Measurements from ENCODE around the gene RBP3. TPM values are rescaled to one million over a fixed set of nuclear protein-coding genes. Genes with fewer than 3 reads are reported as not detected.

Gene RBP3
- total RNA-seq, 1 experiment from 2014 or later: not detected

DNA sequence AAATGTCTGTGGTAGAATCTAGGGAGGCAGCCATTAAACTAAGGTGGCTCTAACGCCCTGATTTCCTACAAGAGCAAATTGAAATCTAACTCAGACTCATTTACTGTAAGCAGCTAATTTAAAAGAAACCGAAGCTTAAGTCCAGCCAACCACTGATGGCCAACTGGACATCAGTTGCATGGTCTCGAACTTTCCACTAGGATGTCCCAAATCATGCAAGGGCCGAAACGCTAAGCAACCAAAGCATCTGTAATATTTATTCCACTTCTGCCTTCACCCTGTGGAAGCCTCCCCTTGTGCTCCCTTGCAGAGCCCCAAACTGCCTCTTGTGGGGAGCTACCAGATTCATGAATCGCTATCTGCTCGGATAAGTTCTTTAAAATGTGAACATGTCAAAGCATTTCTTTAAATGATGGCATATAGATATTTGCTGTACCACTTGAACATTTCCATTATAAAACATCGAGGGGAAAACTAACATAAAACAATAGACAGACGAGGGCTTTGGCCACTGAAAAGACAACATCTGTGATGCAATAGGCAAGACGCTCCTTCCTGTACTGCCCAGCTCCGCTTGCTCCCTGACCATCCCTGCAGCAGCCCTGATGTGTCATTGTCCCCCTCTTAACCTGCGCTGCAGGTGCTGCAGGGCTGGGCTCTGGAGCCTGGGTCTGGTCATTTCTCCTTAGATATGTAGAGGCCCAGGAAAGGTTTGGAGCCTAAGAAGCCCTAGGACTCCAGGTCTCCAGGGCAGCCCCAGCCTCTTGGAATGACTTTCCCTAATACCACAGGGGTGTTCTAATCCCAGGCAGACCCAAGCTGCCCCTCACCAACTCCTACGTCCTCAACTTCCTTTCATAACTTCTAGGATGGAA is 2.9 kb upstream of the RBP3 start:
- Mint-ChIP-seq H3K9me3 (no peaks in the 10 kb centered on the region), H3K27ac (no peak overlapping the region), H3K36me3 (ENCODE audit: insufficient read depth in 1 of 3, low read depth in 3 of 3) (no peaks in the 10 kb centered on the region), H3K27me3 (ENCODE audit: low read depth) (no peaks in the 10 kb centered on the region; the same call in 1 of the 2 replicates), H3K4me3 (no peak overlapping the region), H3K4me1 (peaks cover 13 to 14% of the 10 kb centered on the region in 2 experiments)
- Histone ChIP-seq H3T11ph (ENCODE audit: low read length) (no peak overlapping the region), H2AK5ac (ENCODE audit: insufficient read length, low read length) (no peak overlapping the region), H2BK20ac (ENCODE audit: low read depth, low read length, poor library complexity, severe bottlenecking) (no peak overlapping the region), H3K23me2 (ENCODE audit: insufficient read length, low read depth, low read length, poor library complexity, severe bottlenecking) (no peaks in the 10 kb centered on the region), H3K14ac (ENCODE audit: insufficient read depth, low read length) (no peak overlapping the region), H4K8ac (replicated peaks; ENCODE audit: insufficient read length, low read depth, low read length) (no peak overlapping the region), H4K20me1 (ENCODE audit: control insufficient read depth, insufficient read depth, insufficient read length) (no peaks in the 10 kb centered on the region), H2BK12ac (ENCODE audit: insufficient read length, low read depth, low read length) (no peak overlapping the region), H4K91ac (ENCODE audit: insufficient read length, low read depth, low read length) (no peak overlapping the region), H4K5ac (ENCODE audit: insufficient read length, low read depth, low read length) (no peak overlapping the region), H3K4ac (ENCODE audit: low read depth, low read length) (no peak overlapping the region), H3K18ac (ENCODE audit: insufficient read length, low read depth, low read length) (no peak overlapping the region), H2BK15ac (ENCODE audit: low read depth, low read length) (no peak overlapping the region), H3K56ac (ENCODE audit: insufficient read length, low read depth, low read length) (no peak overlapping the region), H3K4me2 (ENCODE audit: insufficient read depth, insufficient read length, low read length) (no peak overlapping the region), H3K9me3 (ENCODE audit: control insufficient read depth, low read depth, low read length) (no peaks in the 10 kb centered on the region), H3K4me1 (ENCODE audit: insufficient read depth, low read length) (no peaks in the 10 kb centered on the region; the same call in 1 of the 2 replicates), H3K23ac (ENCODE audit: insufficient read length, low read depth, low read length) (no peak overlapping the region), H3K27ac (ENCODE audit: insufficient read length, low read depth, low read length) (no peak overlapping the region), H3K79me2 (ENCODE audit: insufficient read depth, low read length) (no peaks in the 10 kb centered on the region), H3K79me1 (ENCODE audit: insufficient read depth, low read depth, low read length, poor library complexity, severe bottlenecking) (no peaks in the 10 kb centered on the region), H3K9ac (ENCODE audit: extremely low read depth, insufficient read length, low read length) (no peak overlapping the region), H3K27me3 (ENCODE audit: insufficient read depth, low read length) (no peaks in the 10 kb centered on the region), H2AFZ (ENCODE audit: low read length) (no peak overlapping the region), H2BK5ac (ENCODE audit: insufficient read length, low read length) (no peak overlapping the region), H2BK120ac (ENCODE audit: low read depth, low read length, poor library complexity, severe bottlenecking) (no peak overlapping the region)
- TF ChIP-seq, protein P1, sequence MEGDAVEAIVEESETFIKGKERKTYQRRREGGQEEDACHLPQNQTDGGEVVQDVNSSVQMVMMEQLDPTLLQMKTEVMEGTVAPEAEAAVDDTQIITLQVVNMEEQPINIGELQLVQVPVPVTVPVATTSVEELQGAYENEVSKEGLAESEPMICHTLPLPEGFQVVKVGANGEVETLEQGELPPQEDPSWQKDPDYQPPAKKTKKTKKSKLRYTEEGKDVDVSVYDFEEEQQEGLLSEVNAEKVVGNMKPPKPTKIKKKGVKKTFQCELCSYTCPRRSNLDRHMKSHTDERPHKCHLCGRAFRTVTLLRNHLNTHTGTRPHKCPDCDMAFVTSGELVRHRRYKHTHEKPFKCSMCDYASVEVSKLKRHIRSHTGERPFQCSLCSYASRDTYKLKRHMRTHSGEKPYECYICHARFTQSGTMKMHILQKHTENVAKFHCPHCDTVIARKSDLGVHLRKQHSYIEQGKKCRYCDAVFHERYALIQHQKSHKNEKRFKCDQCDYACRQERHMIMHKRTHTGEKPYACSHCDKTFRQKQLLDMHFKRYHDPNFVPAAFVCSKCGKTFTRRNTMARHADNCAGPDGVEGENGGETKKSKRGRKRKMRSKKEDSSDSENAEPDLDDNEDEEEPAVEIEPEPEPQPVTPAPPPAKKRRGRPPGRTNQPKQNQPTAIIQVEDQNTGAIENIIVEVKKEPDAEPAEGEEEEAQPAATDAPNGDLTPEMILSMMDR (conservative IDR thresholded peaks at IDR 0.05): no peak
- WGBS (ENCODE audit: extremely low coverage, insufficient read length, low lambda C conversion rate): no CpG with 5 or more reads among the region's 13 CpGs
- no peak for DNase-seq
